Endothelial cell of umbilical vein (primary cell): ENCODE data around the gene SESN1. TPM values are rescaled to one million over a fixed set of nuclear protein-coding genes. Genes with fewer than 3 reads are reported as not detected.

ENCODE experiments used
- BruUV-seq: library from RNA; stranded (reverse); fragments of 400-500 nt; replicated peaks from 2 replicates; lab custom pipeline; 2021; lab: Mats Ljungman, UMichigan
- CTCF ChIA-PET: fragments of 300-600, 350-600 bp; sonication (Branson Sonifier 250); formaldehyde crosslinking; loops from one replicate; lab custom pipeline; 2021; ENCODE audit warnings: antibody characterized with exemption, inconsistent platforms; lab: Charles Lee
- POLR2A ChIA-PET: fragments of 300-600, 350-600 bp; sonication (Branson Sonifier 250); formaldehyde crosslinking; loops from one replicate; lab custom pipeline; 2021; ENCODE audit warnings: antibody characterized with exemption, inconsistent platforms; lab: Charles Lee
- DNase-seq: peaks from one replicate; pipeline ENCODE4 v3.0.0-alpha.2; 2011; ENCODE audit warnings: low read depth, low spot score
- FAIRE-seq: peaks from 2 replicates; lab custom pipeline; 2011; peaks lifted over from hg19 to GRCh38; lab: Jason Lieb, UNC
- H2AFZ ChIP-seq: 2 replicates; pipeline ENCODE4 v1.6.0; 2012; ENCODE audit warnings: low read depth, low read length, control low read depth, inconsistent platforms
- H3K27ac ChIP-seq: 2 replicates; pipeline ENCODE4 v1.5.1; 2011; ENCODE audit warnings: low read depth, mild to moderate bottlenecking, control low read depth, low read length, moderate library complexity; ENCODE audit not compliant: insufficient read depth
- H3K27me3 ChIP-seq, 2 experiments: 2 replicates each; pipeline versions ENCODE4 v1.6.0 to v1.6.1; 2011; ENCODE audit warnings: low read length in 2 of 2, mixed read lengths in 1 of 2; ENCODE audit not compliant: control insufficient read depth in 2 of 2, insufficient read depth in 2 of 2
- H3K36me3 ChIP-seq, 2 experiments: 2 replicates in 1 of 2; 3 replicates in 1 of 2; pipeline ENCODE4 v1.5.1; 2011; ENCODE audit warnings: low read length in 2 of 2, mild to moderate bottlenecking in 1 of 2, moderate library complexity in 1 of 2; ENCODE audit not compliant: control insufficient read depth in 2 of 2, insufficient read depth in 2 of 2; ENCODE audit errors: extremely low read depth in 1 of 2
- H3K4me1 ChIP-seq: 3 replicates; pipeline ENCODE4 v1.5.1; 2011; ENCODE audit warnings: mild to moderate bottlenecking, low read length; ENCODE audit not compliant: control insufficient read depth, insufficient read depth; ENCODE audit errors: extremely low read depth
- H3K4me2 ChIP-seq: 2 replicates; pipeline ENCODE4 v1.6.1; 2011; ENCODE audit warnings: low read length, control low read depth, mixed read lengths; ENCODE audit not compliant: insufficient read depth
- H3K4me3 ChIP-seq, 3 experiments: fragments of 200-600 bp in 1 of 3; sonication (generic), shearing (Covaris generic) in 1 of 3; replicated peaks in 1 of 3; 2 replicates each; pipeline ENCODE4 v1.5.1; 2011 to 2016; ENCODE audit warnings: control low read depth in 3 of 3, low read length in 3 of 3, mild to moderate bottlenecking in 2 of 3, inconsistent platforms in 1 of 3, low read depth in 1 of 3, moderate library complexity in 1 of 3; ENCODE audit not compliant: insufficient read depth in 1 of 3
- H3K79me2 ChIP-seq: 2 replicates; pipeline ENCODE4 v1.6.0; 2012; ENCODE audit warnings: low read length, inconsistent platforms; ENCODE audit not compliant: control insufficient read depth, insufficient read depth
- H3K9ac ChIP-seq: replicated peaks from 2 replicates; pipeline ENCODE3; 2011; ENCODE audit warnings: low read length, control low read depth; ENCODE audit not compliant: insufficient read depth; ENCODE audit errors: extremely low read depth
- H3K9me1 ChIP-seq: replicated peaks from 3 replicates; pipeline ENCODE4 v1.6.0; 2011; ENCODE audit warnings: mild to moderate bottlenecking, low read length; ENCODE audit not compliant: control insufficient read depth, insufficient read depth; ENCODE audit errors: extremely low read depth
- H3K9me3 ChIP-seq: replicated peaks from 2 replicates; pipeline ENCODE4 v1.5.1; 2012; ENCODE audit warnings: low read length, inconsistent platforms; ENCODE audit not compliant: control insufficient read depth, insufficient read depth
- H4K20me1 ChIP-seq: replicated peaks from 2 replicates; pipeline ENCODE3; 2011; ENCODE audit warnings: mild to moderate bottlenecking, low read length; ENCODE audit not compliant: control insufficient read depth, insufficient read depth; ENCODE audit errors: extremely low read depth
- EZH2 ChIP-seq: IDR thresholded peaks from 2 replicates; pipeline ENCODE4 v1.6.1; 2012; ENCODE audit warnings: borderline replicate concordance, low read depth, mild to moderate bottlenecking, moderate library complexity, low read length, inconsistent platforms; ENCODE audit not compliant: severe bottlenecking
- FOS ChIP-seq: IDR thresholded peaks from 2 replicates; pipeline ENCODE4 v1.6.1; 2011; ENCODE audit warnings: mild to moderate bottlenecking, low read length, moderate library complexity, borderline replicate concordance; ENCODE audit not compliant: insufficient read depth
- GATA2 ChIP-seq: IDR thresholded peaks from 2 replicates; pipeline ENCODE4 v1.7.0; 2011; ENCODE audit warnings: low read depth, mild to moderate bottlenecking, moderate library complexity, mixed read lengths, low read length; ENCODE audit not compliant: insufficient read length, insufficient read depth
- JUN ChIP-seq: IDR thresholded peaks from 2 replicates; pipeline ENCODE4 v1.6.1; 2011; ENCODE audit warnings: borderline replicate concordance, low read depth; ENCODE audit not compliant: insufficient read length, insufficient read depth
- MAX ChIP-seq: IDR thresholded peaks from 2 replicates; pipeline ENCODE4 v1.6.1; 2011; ENCODE audit not compliant: insufficient read depth, insufficient read length
- MYC ChIP-seq: IDR thresholded peaks from one replicate; pipeline ENCODE4 v1.6.1; 2011; ENCODE audit warnings: mild to moderate bottlenecking, low read depth, low read length
- POLR2A ChIP-seq: IDR thresholded peaks from 2 replicates; pipeline ENCODE4 v1.6.1; 2012; ENCODE audit warnings: low read depth, mild to moderate bottlenecking, control low read depth, low read length
- POLR2AphosphoS5 ChIP-seq: IDR thresholded peaks from 2 replicates; pipeline ENCODE4 v1.6.1; 2012; ENCODE audit warnings: low read depth, mild to moderate bottlenecking, control low read depth, low read length, moderate library complexity; ENCODE audit not compliant: insufficient read depth
- dilution Hi-C: fragments of 300-500 bp; cut with MboI; formaldehyde crosslinking; loops from one replicate; pipeline ENCODE4 v1.15.0; 2019; ENCODE audit warnings: low sequenced_read_pairs; ENCODE audit not compliant: extremely low pct_ligation_motif_present
- intact Hi-C: fragments of 100-400 bp; cut with micrococcal nuclease; formaldehyde crosslinking; loops from one replicate; pipeline ENCODE4 v1.10.0; 2022
- polyA plus RNA-seq, 4 experiments: library from polyadenylated mRNA; depleted of rRNA in 3 of 4; stranded (reverse) in 3 of 4; unstranded in 1 of 4; fragments of >200 nt; gene quantifications; 2 replicates each; pipeline versions ENCODE4 v1.2.1 to v1.2.3, GENCODE V29; 2011 to 2012; ENCODE audit warnings: missing spikeins in 1 of 4
- total RNA-seq: library from RNA; stranded (reverse); gene quantifications from 2 replicates; pipeline ENCODE4 v1.2.3, GENCODE V29; 2021
- TF ChIP-seq, protein P1 (sequence below), 2 donors: IDR thresholded peaks; 1 replicate in 1 of 2; 2 replicates in 1 of 2; pipeline ENCODE4 v1.5.1; 2011; ENCODE audit warnings: low read length in 2 of 2, mild to moderate bottlenecking in 2 of 2, moderate library complexity in 2 of 2, control low read depth in 1 of 2, inconsistent platforms in 1 of 2, low read depth in 1 of 2; ENCODE audit not compliant: insufficient read depth in 1 of 2; ENCODE audit errors: extremely low read depth in 1 of 2

The SESN1 gene
- total and polyA plus RNA-seq, 2 donors (not counting 3 experiments of a cell fraction or from before 2014, with no cell fraction given) = 7.1 to 15.6 TPM

GRCh38 chr6:109069746-109070145, 24.9 kb downstream of the SESN1 start:
- no peaks in the 10 kb centered on the region for H3K9me1 ChIP-seq
- no peak for TF ChIP-seq FOS
- TF ChIP-seq EZH2 = no peak
- no peak for TF ChIP-seq GATA2
- TF ChIP-seq, protein P1, sequence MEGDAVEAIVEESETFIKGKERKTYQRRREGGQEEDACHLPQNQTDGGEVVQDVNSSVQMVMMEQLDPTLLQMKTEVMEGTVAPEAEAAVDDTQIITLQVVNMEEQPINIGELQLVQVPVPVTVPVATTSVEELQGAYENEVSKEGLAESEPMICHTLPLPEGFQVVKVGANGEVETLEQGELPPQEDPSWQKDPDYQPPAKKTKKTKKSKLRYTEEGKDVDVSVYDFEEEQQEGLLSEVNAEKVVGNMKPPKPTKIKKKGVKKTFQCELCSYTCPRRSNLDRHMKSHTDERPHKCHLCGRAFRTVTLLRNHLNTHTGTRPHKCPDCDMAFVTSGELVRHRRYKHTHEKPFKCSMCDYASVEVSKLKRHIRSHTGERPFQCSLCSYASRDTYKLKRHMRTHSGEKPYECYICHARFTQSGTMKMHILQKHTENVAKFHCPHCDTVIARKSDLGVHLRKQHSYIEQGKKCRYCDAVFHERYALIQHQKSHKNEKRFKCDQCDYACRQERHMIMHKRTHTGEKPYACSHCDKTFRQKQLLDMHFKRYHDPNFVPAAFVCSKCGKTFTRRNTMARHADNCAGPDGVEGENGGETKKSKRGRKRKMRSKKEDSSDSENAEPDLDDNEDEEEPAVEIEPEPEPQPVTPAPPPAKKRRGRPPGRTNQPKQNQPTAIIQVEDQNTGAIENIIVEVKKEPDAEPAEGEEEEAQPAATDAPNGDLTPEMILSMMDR (IDR thresholded peaks at IDR 0.05; ENCODE audit: extremely low read depth in 1 of 2, insufficient read depth in 1 of 2, low read depth in 1 of 2, low read length in 2 of 2) = no peak
- TF ChIP-seq MYC = no peak
- no peak for TF ChIP-seq POLR2A
- no peak for TF ChIP-seq MAX
- no peak for TF ChIP-seq POLR2AphosphoS5
- no peak for TF ChIP-seq JUN
- no TSS peak for BruUV-seq
- ChIA-PET CTCF (interaction anchor here (1.0 to 1.1 kb wide), 4 partner anchors 9 to 528 kb away, joined by 3 to 5 read pairs (median 4); no protein-coding TSS in a partner anchor), POLR2A (no interaction called here)
- FAIRE-seq (no peak), DNase-seq (no peak)
- intact Hi-C loops (loop anchor here (5.0 kb wide), 1 partner anchor 512 kb away; no protein-coding TSS in a partner anchor), dilution Hi-C loops (no loop called here)
- no peak overlapping the region for H3K9ac ChIP-seq
- H3K79me2 ChIP-seq = no peaks in the 10 kb centered on the region
- no peak overlapping the region for H3K4me3 ChIP-seq
- H3K27me3 ChIP-seq = no peaks in the 10 kb centered on the region
- no peaks in the 10 kb centered on the region for H3K36me3 ChIP-seq
- H4K20me1 ChIP-seq = no peaks in the 10 kb centered on the region
- H3K4me1 ChIP-seq = no peaks in the 10 kb centered on the region
- H3K27ac ChIP-seq = no peak overlapping the region
- H3K9me3 ChIP-seq = no peaks in the 10 kb centered on the region
- H3K4me2 ChIP-seq = no peak overlapping the region
- H2AFZ ChIP-seq = no peak overlapping the region
